ENCODE results near the gene XPO5.

The XPO5 gene

DNA sequence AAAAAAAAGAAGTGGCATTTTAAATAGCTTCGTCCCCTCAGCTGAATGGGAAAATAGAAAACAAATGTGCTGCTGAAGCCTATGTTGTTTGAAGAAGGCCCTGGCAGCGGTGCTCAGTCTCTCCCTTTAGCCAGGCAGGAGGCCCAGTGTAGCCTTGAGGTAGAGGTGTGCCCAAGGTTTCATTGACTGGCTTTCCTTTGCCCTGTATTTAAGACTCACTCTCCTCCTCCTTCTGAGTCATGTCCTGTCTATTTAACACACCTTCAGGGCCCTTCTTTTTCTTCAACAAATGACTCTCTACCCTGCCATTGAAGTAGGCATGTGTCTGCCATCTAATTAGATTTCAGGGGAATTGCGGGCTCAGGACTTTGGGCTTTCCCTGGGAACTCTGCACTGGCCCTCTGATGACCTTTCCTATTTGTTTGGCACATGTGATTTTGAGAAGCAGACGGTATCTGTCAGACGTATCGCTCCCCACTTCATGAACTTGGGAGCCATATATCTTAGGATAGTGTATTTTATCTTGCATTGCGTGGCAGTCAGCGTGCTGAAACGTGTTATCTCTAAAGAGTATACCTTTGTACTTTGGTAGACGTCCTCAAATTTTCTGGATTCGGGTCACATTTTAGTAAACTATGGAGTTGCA lies 94.1 kb downstream of the XPO5 start:
- peaks cover 4% of the 10 kb centered on the region; the same call in 1 of the 2 replicates for H3K36me3 ChIP-seq (ENCODE audit: insufficient read depth, low read length)
- no peaks in the 10 kb centered on the region for H3K27me3 ChIP-seq (ENCODE audit: insufficient read depth, low read length)
- H3K4me3 ChIP-seq (ENCODE audit: low read length): no peak overlapping the region
- 79% methylated on average over 11 of the region's 11 CpGs for WGBS
- H3K9me3 ChIP-seq (ENCODE audit: insufficient read depth, low read depth, low read length): no peaks in the 10 kb centered on the region
- H3K27ac ChIP-seq (ENCODE audit: low read depth, low read length): no peak overlapping the region; the same call in 1 of the 2 replicates
- H3K4me1 ChIP-seq (ENCODE audit: insufficient read depth, low read length): peaks cover 28% of the 10 kb centered on the region
- H3K9ac ChIP-seq (ENCODE audit: low read depth, low read length): no peak overlapping the region

DNA sequence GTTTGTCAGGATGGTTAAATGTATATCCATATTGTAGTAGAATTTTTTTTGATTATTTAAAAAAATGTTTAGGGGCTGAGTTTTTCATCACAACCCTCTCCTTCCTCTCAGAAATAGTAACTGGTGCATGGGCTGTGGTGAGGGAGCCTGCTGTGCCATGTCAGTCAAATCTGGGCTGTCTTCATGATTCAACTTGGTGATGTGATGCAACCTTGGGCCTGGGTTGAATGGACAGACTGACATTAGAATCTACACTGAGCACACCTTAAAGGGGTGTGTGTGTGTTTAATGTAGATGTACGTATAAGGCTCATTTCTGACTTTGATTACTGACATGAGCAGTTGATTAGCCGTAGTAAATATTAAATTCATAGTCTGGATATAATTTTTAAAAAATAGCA lies 94.8 kb downstream of the XPO5 start:
- Histone ChIP-seq H3K9ac (ENCODE audit: low read depth, low read length) (no peak overlapping the region), H3K36me3 (ENCODE audit: insufficient read depth, low read length) (peaks cover 4% of the 10 kb centered on the region; the same call in 1 of the 2 replicates), H3K4me1 (ENCODE audit: insufficient read depth, low read length) (peaks cover 28% of the 10 kb centered on the region), H3K27me3 (ENCODE audit: insufficient read depth, low read length) (no peaks in the 10 kb centered on the region), H3K9me3 (ENCODE audit: insufficient read depth, low read depth, low read length) (no peaks in the 10 kb centered on the region), H3K27ac (ENCODE audit: low read depth, low read length) (no peak overlapping the region), H3K4me3 (ENCODE audit: low read length) (no peak overlapping the region)
- WGBS: 100% methylated on average over 1 of the region's 2 CpGs

DNA sequence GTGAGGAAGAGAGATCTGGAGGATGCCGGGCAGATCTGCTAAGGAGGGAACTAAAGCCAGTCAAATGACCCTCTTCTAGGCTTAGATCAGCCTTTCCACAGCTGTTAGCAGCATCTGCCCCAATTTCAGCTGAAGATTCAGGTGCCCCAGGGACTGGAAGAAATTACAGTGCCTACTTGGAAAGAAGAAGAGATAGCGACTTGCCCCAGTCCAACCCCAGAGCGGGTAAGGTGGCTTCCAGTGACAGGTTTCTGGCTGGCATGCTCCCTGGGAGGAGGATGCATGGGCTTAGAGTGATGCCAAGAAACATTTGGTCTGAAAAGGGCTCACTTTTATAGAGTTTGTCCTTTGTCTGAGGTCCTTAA lies 97.8 kb downstream of the XPO5 start:
- H3K27me3 ChIP-seq (ENCODE audit: insufficient read depth, low read length): no peaks in the 10 kb centered on the region
- H3K36me3 ChIP-seq (ENCODE audit: insufficient read depth, low read length): no peaks in the 10 kb centered on the region
- peak overlapping the region; percentile 80 for H3K4me3 ChIP-seq (ENCODE audit: low read length)
- H3K4me1 ChIP-seq (ENCODE audit: insufficient read depth, low read length): peaks cover 28% of the 10 kb centered on the region
- H3K9ac ChIP-seq (ENCODE audit: low read depth, low read length): peak overlapping the region; percentile 78
- no peak overlapping the region for H3K27ac ChIP-seq (ENCODE audit: low read depth, low read length)
- H3K9me3 ChIP-seq (ENCODE audit: insufficient read depth, low read depth, low read length): no peaks in the 10 kb centered on the region
- WGBS: 53% methylated on average over 3 of the region's 3 CpGs

DNA sequence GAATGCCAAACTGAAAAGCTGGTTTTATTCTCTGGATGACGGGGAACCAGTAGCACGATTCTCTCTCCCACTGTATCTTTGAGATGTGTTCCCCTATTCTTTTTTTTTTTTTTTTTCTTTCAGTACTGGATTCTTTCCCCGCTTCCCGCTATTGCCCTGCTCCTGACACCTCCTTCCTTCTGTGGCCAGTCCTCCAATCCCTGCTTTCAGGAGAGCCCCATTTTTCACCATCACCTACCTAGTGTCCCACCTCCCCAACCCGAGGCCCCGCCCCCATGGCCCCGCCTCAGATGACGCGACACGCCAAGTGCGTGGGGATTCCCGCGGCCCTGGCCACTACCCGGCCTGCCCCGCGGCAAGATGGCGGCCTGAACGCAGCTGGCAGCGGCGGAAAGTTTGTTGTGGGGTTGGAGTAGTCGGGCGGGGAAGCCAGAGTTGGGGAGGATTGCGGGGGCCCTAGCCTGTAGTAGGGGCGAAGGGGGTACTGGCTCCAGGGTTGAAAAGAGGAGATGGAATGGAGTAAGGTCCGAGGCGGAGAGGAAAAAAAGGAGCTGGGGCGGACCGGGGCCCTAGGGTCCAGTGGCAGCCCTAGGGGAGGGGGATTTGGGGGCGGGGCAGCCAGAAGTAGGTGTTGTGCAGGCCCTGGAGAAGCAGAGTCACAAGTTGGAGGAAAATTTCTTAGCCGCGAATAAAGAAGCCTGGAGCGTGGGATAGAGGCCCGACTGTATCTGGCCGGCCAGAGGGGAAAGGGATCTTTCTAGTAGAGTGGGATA lies 98.4 kb downstream of the XPO5 start, which contains the start of gene TJAP1:
Gene TJAP1, plus strand, starts transcription at position 336 of the 773 bp plus-strand sequence. CDS start 21,432 bp downstream, outside the sequence.
- H3K4me3 ChIP-seq (ENCODE audit: low read length): peak within 1 kb of the TSS; percentile 80
- peak within 1 kb of the TSS; percentile 49; the same call in 1 of the 2 replicates for H3K27ac ChIP-seq (ENCODE audit: low read depth, low read length)
- no peaks in the 10 kb centered on the region for H3K9me3 ChIP-seq (ENCODE audit: insufficient read depth, low read depth, low read length)
- H3K27me3 ChIP-seq (ENCODE audit: insufficient read depth, low read length): no peaks in the 10 kb centered on the region
- H3K4me1 ChIP-seq (ENCODE audit: insufficient read depth, low read length): peaks cover 27% of the 10 kb centered on the region
- 5% methylated on average over 34 of the region's 34 CpGs for WGBS
- no peaks in the 10 kb centered on the region for H3K36me3 ChIP-seq (ENCODE audit: insufficient read depth, low read length)
- peak within 1 kb of the TSS; percentile 78 for H3K9ac ChIP-seq (ENCODE audit: low read depth, low read length)

GRCh38 chr6:43476746-43477145 lies 99.1 kb downstream of the XPO5 start:
- Histone ChIP-seq H3K27ac (ENCODE audit: low read depth, low read length) (0 out of 2 replicates have a peak overlapping the region, but pooled peaks have one; percentile 15), H3K9ac (ENCODE audit: low read depth, low read length) (peak overlapping the region; percentile 71)
- WGBS: 68% methylated on average over 2 of the region's 2 CpGs

GRCh38 chr6:43475516-43475915 lies 100.3 kb downstream of the XPO5 start:
- Histone ChIP-seq H3K27me3 (ENCODE audit: insufficient read depth, low read length) (no peaks in the 10 kb centered on the region), H3K4me3 (ENCODE audit: low read length) (no peak overlapping the region), H3K27ac (ENCODE audit: low read depth, low read length) (no peak overlapping the region), H3K9me3 (ENCODE audit: insufficient read depth, low read depth, low read length) (no peaks in the 10 kb centered on the region), H3K4me1 (ENCODE audit: insufficient read depth, low read length) (peaks cover 9% of the 10 kb centered on the region; the same call in 1 of the 2 replicates), H3K9ac (ENCODE audit: low read depth, low read length) (no peak overlapping the region), H3K36me3 (ENCODE audit: insufficient read depth, low read length) (no peaks in the 10 kb centered on the region)
- 91% methylated on average over 6 of the region's 6 CpGs for WGBS

More at GRCh38 chr6:43476746-43477145, 99.1 kb downstream of the XPO5 start:
- peaks cover 20% of the 10 kb centered on the region for H3K4me1 ChIP-seq (ENCODE audit: insufficient read depth, low read length)
- no peaks in the 10 kb centered on the region for H3K36me3 ChIP-seq (ENCODE audit: insufficient read depth, low read length)
- H3K9me3 ChIP-seq (ENCODE audit: insufficient read depth, low read depth, low read length): no peaks in the 10 kb centered on the region
- no peaks in the 10 kb centered on the region for H3K27me3 ChIP-seq (ENCODE audit: insufficient read depth, low read length)
- peak overlapping the region; percentile 80 for H3K4me3 ChIP-seq (ENCODE audit: low read length)

- WGBS: 87% methylated on average over 4 of the region's 4 CpGs
- Histone ChIP-seq H3K4me3 (ENCODE audit: low read length) (no peak overlapping the region), H3K27ac (ENCODE audit: low read depth, low read length) (no peak overlapping the region), H3K9ac (ENCODE audit: low read depth, low read length) (no peak overlapping the region), H3K9me3 (ENCODE audit: insufficient read depth, low read depth, low read length) (no peaks in the 10 kb centered on the region), H3K4me1 (ENCODE audit: insufficient read depth, low read length) (0 out of 2 replicates have a peak, but pooled peaks cover 8% of the 10 kb centered on the region), H3K27me3 (ENCODE audit: insufficient read depth, low read length) (no peaks in the 10 kb centered on the region), H3K36me3 (ENCODE audit: insufficient read depth, low read length) (no peaks in the 10 kb centered on the region)
Observed at GRCh38 chr6:43472515-43472914, 103.3 kb downstream of the XPO5 start.
